Placental epithelial cell (primary cell): ENCODE results near the gene MC1R. TPM values are rescaled to one million over a fixed set of nuclear protein-coding genes. Genes with fewer than 3 reads are reported as not detected.

Source experiments
- total RNA-seq: library from RNA; depleted of rRNA; stranded (reverse); fragments of >200 nt; gene quantifications from 2 replicates; pipeline ENCODE4 v1.2.3, GENCODE V29; 2012

Gene MC1R
- total RNA-seq: 9.3 and 12.2 TPM in 2 replicates

GRCh38 chr16:89918453-89919347 is at the start of gene MC1R:
TSS of gene MC1R (plus strand) at chr16:89918862. CDS start at chr16:89919259, 397 bp downstream.

DNA sequence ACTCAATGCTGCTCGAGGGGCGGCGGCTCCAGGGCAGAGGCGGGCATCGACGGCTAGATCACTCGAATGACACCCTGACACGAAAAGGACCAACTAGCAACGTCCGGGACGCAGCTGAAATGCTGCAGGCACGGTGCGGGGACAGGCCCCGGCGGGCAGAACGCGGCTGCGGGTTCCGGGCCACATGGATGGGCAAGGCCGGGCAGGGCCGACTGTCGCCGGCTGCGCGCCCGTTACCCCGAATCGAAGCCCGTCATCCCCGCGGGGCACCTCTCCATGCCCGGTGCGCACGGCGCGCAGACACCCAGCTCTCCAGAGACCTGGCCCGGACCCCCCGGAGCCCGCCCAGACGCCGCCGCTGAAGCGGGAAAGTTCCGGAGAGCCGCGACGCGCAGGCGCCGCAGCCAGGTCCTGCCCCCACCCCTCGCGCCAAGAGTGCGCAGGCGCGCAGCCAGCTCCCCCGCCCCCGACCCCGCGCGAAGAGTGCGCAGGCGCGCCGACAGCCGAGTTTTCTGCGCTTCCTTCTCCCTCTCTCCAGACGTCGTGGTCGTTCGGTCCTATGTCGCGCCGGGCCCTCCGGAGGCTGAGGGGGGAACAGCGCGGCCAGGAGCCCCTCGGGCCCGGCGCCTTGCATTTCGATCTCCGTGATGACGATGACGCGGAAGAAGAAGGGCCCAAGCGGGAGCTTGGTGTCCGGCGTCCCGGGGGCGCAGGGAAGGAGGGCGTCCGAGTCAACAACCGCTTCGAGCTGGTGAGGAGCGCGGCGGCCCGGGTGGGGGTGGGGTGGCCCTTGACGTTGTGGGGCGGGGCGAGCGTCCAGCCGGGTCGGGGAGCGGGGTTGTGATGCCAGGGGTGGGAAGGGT is 45.3 kb upstream of the MC1R start, which contains the start of gene TCF25:
TSS of gene TCF25 (plus strand) at position 484 of the 863 bp plus-strand sequence. CDS start at position 560, 76 bp downstream.

DNA sequence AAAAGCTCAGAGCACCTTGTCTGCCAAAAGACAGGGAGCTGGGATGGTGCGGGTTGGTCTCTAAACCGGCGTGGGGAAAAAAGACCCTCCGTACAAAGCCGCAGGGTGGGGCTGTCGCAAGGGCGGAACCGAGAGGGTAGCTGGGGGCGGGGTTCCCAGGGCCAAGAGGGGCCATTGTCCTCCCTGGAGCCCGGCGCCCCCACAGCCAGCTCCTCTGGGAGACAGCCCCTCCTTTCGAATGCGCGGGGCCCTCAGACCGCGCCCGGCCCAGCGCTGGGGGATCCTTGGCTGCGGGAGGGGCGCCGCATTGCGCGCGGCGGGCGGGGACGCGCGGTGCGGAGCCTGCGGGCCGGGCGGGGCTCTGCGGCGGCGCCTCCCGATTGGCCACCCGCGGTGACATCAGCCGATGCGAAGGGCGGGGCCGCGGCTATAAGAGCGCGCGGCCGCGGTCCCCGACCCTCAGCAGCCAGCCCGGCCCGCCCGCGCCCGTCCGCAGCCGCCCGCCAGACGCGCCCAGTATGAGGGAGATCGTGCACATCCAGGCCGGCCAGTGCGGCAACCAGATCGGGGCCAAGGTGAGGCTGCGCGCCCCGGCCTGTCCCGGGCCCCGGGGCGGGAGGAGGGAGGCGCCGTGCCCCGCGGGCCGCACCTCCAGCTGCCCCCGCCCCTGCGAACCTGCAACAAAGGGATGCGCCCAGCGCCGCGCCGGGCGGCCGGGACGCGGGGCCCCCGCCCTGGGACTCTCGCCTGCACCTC is 4.4 kb downstream of the MC1R start, which contains the start of gene TUBB3:
TSS of gene TUBB3 (plus strand) at position 459 of the 756 bp plus-strand sequence. CDS start at position 519, 60 bp downstream.

Other genes starting within 250 kb of the MC1R start
- gene CDK10, start 232.2 kb upstream of the MC1R start, total RNA-seq: 37.3 and 48.9 TPM in 2 replicates
- gene SPATA2L, start 217.2 kb upstream of the MC1R start, total RNA-seq: 6.3 and 10.7 TPM in 2 replicates
- 9.8 and 10.2 TPM in 2 replicates for gene VPS9D1, start 198.0 kb upstream of the MC1R start, total RNA-seq
- gene ZNF276, start 197.3 kb upstream of the MC1R start, total RNA-seq: 14.7 and 18.8 TPM in 2 replicates
- gene FANCA, start 102.2 kb upstream of the MC1R start, total RNA-seq: 9.4 and 11.0 TPM in 2 replicates
- gene SPIRE2, start 90.4 kb upstream of the MC1R start, total RNA-seq: 6.1 and 10.2 TPM in 2 replicates
- gene TCF25, start 45.3 kb upstream of the MC1R start, total RNA-seq: 254 and 342 TPM in 2 replicates
- gene TUBB3, start 4.5 kb downstream of the MC1R start, total RNA-seq: 85.2 and 182 TPM in 2 replicates
- gene DEF8, start 29.9 kb downstream of the MC1R start, total RNA-seq: 34.2 and 103 TPM in 2 replicates
- gene DBNDD1, start 100.6 kb downstream of the MC1R start, total RNA-seq: under 0.01 and 0.11 TPM in 2 replicates
- not detected in 2 replicates for gene PRDM7, start 158.5 kb downstream of the MC1R start, total RNA-seq